GM12892 (cell line): ENCODE results near the gene ZNF487. TPM values are rescaled to one million over a fixed set of nuclear protein-coding genes. Genes with fewer than 3 reads are reported as not detected.
"Not testable (repeated sequence)": the region's sequence is repeated elsewhere in the genome, so short reads cannot be mapped to it uniquely, and the experiment has no call there.

Experiments
- DNase-seq: peaks from one replicate; pipeline ENCODE4 v3.0.0; 2011; ENCODE audit not compliant: insufficient read length
- FAIRE-seq: peaks from 2 replicates; lab custom pipeline; 2011; peaks lifted over from hg19 to GRCh38; lab: Jason Lieb, UNC
- POLR2A ChIP-seq: IDR thresholded peaks from 2 replicates; pipeline ENCODE4 v1.6.1; 2011; ENCODE audit warnings: low read depth, low read length, control low read depth
- POLR2AphosphoS5 ChIP-seq: IDR thresholded peaks from 2 replicates; pipeline ENCODE4 v1.6.1; 2011; ENCODE audit warnings: low read depth, low read length, control low read depth
- TAF1 ChIP-seq: IDR thresholded peaks from 2 replicates; pipeline ENCODE4 v1.6.1; 2011; ENCODE audit warnings: low read depth, mild to moderate bottlenecking, control low read depth, low read length, borderline replicate concordance
- polyA plus RNA-seq: library from polyadenylated mRNA; unstranded; fragments of >200 nt; gene quantifications from one replicate; pipeline ENCODE4 v1.2.1, GENCODE V29; 2012; ENCODE audit warnings: missing spikeins, inconsistent platforms; ENCODE audit not compliant: missing spikeins

ZNF487 gene
- 0.70 TPM for polyA plus RNA-seq

GRCh38 chr10:43436291-43437140, at the start of gene ZNF487:
Gene ZNF487, plus strand, starts transcription at chr10:43437111. Its CDS starts 38,703 bp downstream, at chr10:43475814.
- peak; percentile 88 for FAIRE-seq

GRCh38 chr10:43387678-43388032, 49.3 kb upstream of the ZNF487 start:
- DNase-seq, result no peak
- no peak for FAIRE-seq
- TF ChIP-seq POLR2AphosphoS5 (no peak), POLR2A (no peak), TAF1 (no peak)

More at GRCh38 chr10:43436291-43437140, at the start of gene ZNF487:
- TF ChIP-seq TAF1 (no peak; the same call in none of the 2 replicates), POLR2AphosphoS5 (peak; percentile 45; the same call in 1 of the 2 replicates), POLR2A (peak; percentile 75)
- DNase-seq, result peak; percentile 93

DNA sequence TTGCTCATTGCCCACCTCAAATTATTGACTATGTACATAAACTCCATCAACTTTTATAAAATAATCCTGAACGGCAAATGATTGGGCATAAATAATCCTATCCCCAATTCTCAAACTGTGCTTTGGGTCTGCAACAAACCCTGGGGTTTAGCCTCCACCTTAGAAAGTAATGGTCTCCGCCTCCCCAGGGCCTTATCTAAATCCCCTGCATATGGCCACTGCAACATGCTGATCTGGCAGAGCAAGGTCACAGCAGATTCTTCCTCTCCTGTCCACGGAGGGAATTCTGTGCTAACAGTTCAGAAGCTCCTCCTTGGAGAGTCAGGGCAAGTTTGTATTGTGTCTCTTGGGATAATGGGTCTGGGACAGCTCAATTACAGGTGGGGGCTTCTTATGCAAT, 47.0 kb upstream of the ZNF487 start:
- DNase-seq (no peak), FAIRE-seq (no peak)
- no peak for TF ChIP-seq POLR2AphosphoS5
- TF ChIP-seq POLR2A, result no peak
- TF ChIP-seq TAF1, result no peak

DNA sequence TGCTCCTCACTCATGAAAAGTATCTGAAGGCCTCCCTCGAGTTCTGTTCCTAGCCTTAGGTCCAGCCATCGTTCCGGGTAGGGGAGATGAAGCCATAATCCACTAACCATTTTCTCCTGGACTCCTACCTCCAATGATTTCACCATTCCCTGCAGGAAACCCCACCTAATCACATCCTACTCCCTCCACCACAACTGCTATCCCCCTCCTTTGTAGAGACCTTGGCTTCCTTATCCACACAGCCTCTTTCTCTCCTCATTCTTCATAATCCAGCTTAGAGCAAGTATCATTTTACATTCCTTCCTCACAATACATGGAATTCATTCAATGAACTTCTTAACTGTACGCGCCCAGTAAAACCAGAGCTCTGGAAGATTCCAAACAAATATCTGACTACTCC, 46.6 kb upstream of the ZNF487 start:
- FAIRE-seq (no peak), DNase-seq (no peak)
- TF ChIP-seq POLR2A (no peak), POLR2AphosphoS5 (peak; percentile 24; the same call in 1 of the 2 replicates)

DNA sequence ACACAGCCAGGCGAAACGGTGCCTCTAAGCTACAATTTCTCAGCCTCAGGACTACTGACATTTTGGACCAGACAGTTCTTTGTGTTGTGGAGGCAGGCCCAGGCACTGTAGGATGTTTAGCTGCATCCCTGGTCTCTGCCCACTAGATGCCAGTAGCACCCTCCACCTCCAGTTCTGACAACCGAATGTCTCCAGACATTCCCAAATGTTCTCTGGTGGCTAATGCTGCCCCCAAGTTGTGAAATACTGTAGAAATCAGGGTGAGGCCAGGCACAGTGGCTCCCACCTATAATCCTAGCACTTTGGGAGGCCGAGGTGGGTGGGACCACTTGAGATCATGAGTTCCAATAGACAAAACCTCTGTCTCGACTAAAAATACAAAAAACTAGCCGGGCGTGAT, 46.2 kb upstream of the ZNF487 start:
- no peak for FAIRE-seq
- DNase-seq, result no peak
- no peak for TF ChIP-seq POLR2A
- no peak for TF ChIP-seq TAF1
- no peak for TF ChIP-seq POLR2AphosphoS5

- TF ChIP-seq TAF1 (no peak), POLR2A (no peak)
- DNase-seq (no peak), FAIRE-seq (no peak)
These were observed 45.4 kb upstream of the ZNF487 start for GRCh38 chr10:43391496-43391895.

GRCh38 chr10:43392748-43393147, 44.2 kb upstream of the ZNF487 start:
- FAIRE-seq (no peak), DNase-seq (no peak)
- TF ChIP-seq POLR2AphosphoS5 (no peak; the same call in 1 of the 2 replicates), TAF1 (no peak), POLR2A (no peak)

- DNase-seq, FAIRE-seq: not testable (repeated sequence)
These were observed 43.7 kb upstream of the ZNF487 start for GRCh38 chr10:43393186-43393585.

DNA sequence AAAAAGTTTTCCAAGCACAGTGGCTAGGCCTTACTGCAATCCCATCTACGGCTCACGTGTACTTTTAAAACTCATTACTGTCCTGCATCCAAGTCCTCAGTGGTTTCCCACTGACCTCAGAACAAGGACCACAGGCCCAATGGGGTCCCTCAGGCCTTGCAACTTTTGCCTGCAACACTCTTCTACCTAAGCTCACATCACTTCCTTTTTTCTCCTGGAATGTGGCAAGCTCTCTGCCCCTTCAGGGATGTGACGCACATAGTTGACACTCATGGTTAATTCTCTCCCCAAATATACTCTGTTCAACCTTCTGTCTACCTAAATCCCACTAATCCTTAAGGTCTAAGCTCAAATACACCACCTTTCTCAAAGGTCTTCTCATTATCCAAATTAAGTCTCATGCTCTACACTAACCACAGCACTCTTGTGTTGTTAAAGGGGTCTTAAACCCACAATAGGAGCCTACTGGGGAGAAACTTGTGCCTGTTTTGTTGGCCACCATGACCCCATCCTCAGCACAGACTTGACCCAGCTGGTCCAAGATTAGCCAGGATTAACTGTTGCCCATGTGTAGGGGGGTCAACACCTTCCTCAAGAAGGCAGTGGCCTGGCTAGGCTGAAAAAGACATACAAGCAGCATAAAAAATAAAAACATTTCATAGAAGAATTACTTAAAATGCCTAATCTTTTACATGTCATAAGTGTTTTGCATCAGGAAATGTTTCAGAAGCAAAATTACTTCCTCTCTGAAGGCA, 43.1 kb upstream of the ZNF487 start:
- TF ChIP-seq POLR2A (no peak), TAF1 (no peak), POLR2AphosphoS5 (no peak)
- DNase-seq (no peak), FAIRE-seq (no peak)

DNA sequence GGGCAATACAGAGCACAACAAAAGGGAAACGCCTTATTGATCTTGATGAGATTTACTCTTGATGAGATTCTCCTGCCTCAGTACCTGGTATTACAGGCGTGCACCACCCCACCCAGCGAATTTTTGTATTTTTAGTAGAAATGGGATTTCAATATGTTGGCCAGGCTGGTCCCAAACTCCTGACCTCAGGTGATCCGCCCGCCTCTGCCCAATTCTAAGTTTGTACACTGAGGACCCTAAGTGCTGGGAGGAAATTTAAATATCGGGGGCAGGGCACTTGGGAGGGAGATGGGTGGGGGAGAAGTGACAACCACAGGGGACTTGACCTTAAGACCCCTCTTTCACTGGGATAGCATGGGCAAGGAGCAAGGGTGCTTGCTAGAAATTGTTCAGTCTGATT, 42.0 kb upstream of the ZNF487 start:
- no peak for DNase-seq
- TF ChIP-seq TAF1 (no peak), POLR2AphosphoS5 (no peak)
- no peak for FAIRE-seq

DNA sequence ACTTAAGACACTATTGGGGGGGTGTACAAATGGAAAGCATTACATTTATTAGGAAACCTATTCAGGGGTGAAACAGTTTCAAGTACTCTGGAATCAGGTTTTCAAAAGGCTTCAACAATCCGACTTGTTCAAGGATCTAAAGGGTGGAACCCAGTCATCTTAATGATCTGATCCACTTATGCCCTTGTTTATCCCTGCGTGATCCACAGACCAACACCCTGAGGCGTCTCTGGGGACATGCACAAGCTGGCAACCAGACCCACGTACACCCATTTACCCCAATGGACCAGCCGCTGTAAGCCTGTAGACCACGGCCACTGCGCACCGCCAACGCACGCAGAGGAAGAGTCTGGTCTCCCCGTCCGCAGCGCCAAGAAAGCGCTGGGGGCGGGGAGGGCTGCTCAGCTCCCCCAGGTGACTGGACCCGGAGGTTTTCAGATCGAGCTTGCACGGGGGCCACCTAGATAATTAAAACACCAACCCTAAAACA, 41.3 kb upstream of the ZNF487 start:
- no peak for TF ChIP-seq POLR2AphosphoS5
- TF ChIP-seq TAF1, result no peak
- TF ChIP-seq POLR2A, result no peak
- DNase-seq, result no peak
- peak; percentile 21 for FAIRE-seq
